Fibroblast of the aortic adventitia (primary cell): ENCODE data around the gene ACKR4. TPM values are rescaled to one million over a fixed set of nuclear protein-coding genes. Genes with fewer than 3 reads are reported as not detected.
"Not testable (repeated sequence)": the region's sequence is repeated elsewhere in the genome, so short reads cannot be mapped to it uniquely, and the experiment has no call there.

Experiments
- DNase-seq: peaks from one replicate; pipeline ENCODE4 v3.0.0-alpha.2; 2010; ENCODE audit warnings: low read depth
- H3K4me3 ChIP-seq: 2 replicates; pipeline ENCODE4 v1.5.1; 2011; ENCODE audit warnings: low read depth, mild to moderate bottlenecking, control low read depth, low read length, moderate library complexity
- CTCF ChIP-seq: IDR thresholded peaks from 2 replicates; pipeline ENCODE4 v1.5.1; 2011; ENCODE audit warnings: mild to moderate bottlenecking, low read length, control low read depth, inconsistent platforms; ENCODE audit not compliant: insufficient read depth
- total RNA-seq: library from RNA; depleted of rRNA; stranded (reverse); fragments of >200 nt; gene quantifications from 2 replicates; pipeline ENCODE4 v1.2.3, GENCODE V29; 2012; ENCODE audit warnings: low replicate concordance

The ACKR4 gene
- total RNA-seq, 1 donor, result 175 TPM

GRCh38 chr3:132555306-132556035 is 41.6 kb upstream of the ACKR4 start:
- H3K4me3 ChIP-seq, result no peak overlapping the region
- no peak for TF ChIP-seq CTCF
- no peak for DNase-seq

- DNase-seq, H3K4me3 ChIP-seq: not testable (repeated sequence)
Measured at GRCh38 chr3:132556036-132556386, 41.1 kb upstream of the ACKR4 start.

GRCh38 chr3:132556508-132557159 is 40.4 kb upstream of the ACKR4 start:
- TF ChIP-seq CTCF, result no peak
- peak; percentile 42 for DNase-seq
- H3K4me3 ChIP-seq, result no peak overlapping the region

GRCh38 chr3:132561003-132561402 is 36.1 kb upstream of the ACKR4 start:
- H3K4me3 ChIP-seq, result no peak overlapping the region
- TF ChIP-seq CTCF, result no peak
- DNase-seq, result no peak

GRCh38 chr3:132563420-132564069 is 33.5 kb upstream of the ACKR4 start:
- H3K4me3 ChIP-seq, result no peak overlapping the region
- DNase-seq, result peak; percentile 63
- TF ChIP-seq CTCF, result no peak

GRCh38 chr3:132564070-132564465 is 33.0 kb upstream of the ACKR4 start:
- DNase-seq, result no peak
- no peak for TF ChIP-seq CTCF
- H3K4me3 ChIP-seq, result no peak overlapping the region

GRCh38 chr3:132568422-132568821 is 28.6 kb upstream of the ACKR4 start:
- H3K4me3 ChIP-seq, result no peak overlapping the region
- no peak for DNase-seq
- no peak for TF ChIP-seq CTCF
